Cortex of kidney (tissue), 1 donor: Measurements from ENCODE around the gene AIM2.
"Not testable (repeated sequence)": the region's sequence is repeated elsewhere in the genome, so short reads cannot be mapped to it uniquely, and the experiment has no call there.

Experiments
- DNase-seq: peaks from one replicate; lab custom pipeline; 2025; lab: John Stamatoyannopoulos, UW

Gene AIM2

GRCh38 chr1:159079525-159079924, 3.0 kb upstream of the AIM2 start:
- DNase-seq, result no peak

DNA sequence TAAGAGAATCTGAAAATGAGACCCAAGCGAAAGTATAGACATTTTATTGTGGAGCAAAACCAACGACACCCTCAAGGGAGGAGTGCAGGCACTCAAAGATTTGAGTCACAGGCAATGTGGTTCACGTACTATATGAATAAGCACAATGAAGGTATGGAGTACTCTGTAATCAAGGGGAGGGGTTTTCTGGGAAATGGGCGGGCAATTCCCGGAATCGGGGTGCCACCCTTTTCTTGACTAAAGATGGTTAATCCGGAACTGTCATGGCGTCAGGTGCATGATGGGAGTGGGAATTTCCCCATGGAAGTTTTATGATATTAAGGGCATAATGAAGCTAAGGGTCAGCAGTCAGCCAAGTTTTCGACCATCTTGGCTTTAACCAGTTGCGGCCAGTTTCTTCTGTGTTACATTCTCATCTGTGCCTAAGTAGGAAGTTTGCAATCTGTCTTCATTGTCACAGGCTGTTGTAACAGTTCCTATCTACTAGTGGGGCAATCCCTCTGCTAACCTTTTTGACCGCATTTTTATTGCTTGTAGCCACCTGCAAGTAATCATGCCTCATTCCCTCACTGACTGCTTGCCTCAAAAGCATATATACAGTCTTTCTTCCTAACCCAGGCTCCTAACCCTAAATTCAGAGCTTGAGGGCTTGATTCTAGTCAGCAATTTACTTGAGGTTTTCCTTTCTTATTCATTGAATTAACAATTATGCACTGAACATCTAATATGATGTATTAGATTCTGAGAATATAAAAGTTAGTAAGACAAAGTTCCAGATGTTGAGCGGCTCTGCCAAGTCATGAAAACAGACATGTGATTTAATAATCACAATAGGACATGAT, 775 bp upstream of the AIM2 start:
- no peak for DNase-seq

DNA sequence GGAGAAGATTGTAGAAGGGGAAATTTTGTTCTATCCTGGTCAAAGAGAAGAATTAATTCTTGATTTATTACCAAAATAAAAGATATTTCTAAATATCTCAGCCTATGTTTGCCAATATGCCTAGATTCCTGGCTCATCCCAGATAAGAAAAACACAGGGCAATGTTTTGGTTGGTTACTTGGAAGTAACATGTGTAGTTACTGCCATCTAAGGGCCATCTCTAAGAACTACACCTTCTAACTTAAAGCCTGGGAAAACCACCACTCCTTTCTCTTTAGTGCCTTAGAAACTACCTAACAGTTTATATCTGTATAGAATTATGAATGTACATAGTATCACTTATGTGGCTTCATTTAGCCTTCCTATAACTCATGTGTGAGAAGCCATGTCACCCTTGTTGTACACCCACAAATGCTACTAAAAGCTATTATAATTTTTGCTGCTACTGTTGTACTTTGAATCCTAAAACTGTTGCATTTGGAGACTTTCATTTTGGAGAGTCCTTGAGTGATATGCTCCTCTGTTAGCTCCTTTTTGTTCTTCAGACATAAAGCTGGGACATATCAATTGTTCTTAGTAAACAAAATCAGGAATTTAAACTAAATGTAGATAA, 4.5 kb downstream of the AIM2 start:
- DNase-seq, result no peak

DNA sequence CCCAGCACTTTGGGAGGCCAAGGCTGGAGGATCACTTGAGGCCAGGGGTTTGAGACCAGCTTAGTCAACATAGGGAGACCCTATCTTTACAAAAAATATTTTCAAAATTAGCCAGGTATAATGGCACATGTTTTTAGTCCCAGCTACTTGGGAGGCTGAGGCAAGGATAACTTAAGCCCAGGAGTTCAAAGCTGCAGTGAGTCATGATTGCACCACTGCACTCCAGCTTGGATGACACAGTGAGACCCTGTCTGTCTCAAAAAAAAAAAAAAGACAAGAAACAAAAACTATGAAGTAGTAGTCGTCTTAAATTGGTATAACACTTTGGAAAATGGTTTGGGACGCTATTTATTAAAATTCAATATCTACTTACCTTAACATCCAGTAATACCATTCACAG, 7.7 kb downstream of the AIM2 start:
- no peak for DNase-seq

- no peak for DNase-seq
These were observed 8.6 kb downstream of the AIM2 start for GRCh38 chr1:159067699-159068621.

DNA sequence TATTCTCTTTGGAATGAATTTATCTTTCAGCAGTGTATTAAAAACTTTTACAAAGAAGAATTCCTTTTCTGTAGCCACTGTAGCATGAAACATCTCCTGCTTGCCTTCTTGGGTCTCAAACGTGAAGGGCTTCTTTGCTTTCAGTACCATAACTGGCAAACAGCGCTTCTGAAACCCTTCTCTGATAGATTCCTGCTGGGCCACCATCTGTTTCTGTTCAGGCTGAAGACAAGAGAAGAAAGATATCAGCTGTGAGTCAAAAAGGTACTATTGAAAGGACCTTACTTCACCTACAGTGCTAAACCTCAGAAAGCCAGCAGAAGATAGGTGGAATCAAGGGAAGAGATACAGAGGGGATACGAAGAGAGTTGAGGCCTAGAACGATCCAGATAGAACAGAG, 10.5 kb downstream of the AIM2 start:
- DNase-seq, result no peak

DNA sequence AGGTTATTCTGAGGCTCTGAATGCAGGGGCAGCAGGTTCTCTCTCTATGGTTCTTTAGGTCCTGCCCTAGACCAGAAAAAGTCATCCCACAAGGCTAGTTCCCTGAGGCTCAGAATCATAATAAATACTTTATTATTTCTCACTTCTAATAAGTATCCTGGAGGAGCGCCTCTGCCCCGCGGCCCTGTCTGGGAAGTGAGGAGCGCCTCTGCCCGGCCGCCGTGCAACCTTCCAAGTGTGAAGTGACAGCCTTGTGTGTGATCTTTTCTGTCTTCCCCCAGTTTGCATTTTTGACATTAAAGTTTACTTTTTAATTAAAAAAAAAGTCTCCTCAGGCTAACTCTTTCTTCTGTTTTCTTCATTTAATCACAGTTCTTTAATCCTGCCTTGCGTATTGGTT, 11.5 kb downstream of the AIM2 start:
- no peak for DNase-seq

DNA sequence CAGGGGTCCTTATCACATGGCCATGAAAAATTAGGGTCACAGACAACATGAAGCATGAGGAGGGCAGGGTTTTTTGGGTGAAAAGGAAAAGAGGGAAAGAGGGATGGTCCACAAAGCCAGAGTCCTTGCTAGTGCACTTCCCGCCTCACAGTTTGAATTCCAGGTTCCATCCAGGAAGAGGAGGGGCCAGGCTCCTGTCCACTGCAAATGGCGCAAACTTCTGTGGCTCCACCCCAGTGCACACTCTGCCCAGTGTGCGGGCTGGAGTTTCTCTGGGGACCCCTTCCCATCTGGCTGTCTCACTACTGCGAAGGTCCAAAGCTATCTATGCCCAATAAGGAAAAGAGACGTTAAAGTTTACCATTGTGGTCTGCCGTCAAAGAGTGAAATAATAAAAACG, 17.8 kb downstream of the AIM2 start:
- DNase-seq, result no peak

GRCh38 chr1:159056069-159056698, 20.4 kb downstream of the AIM2 start:
- DNase-seq, result no peak

- no peak for DNase-seq
These were observed 21.4 kb downstream of the AIM2 start for GRCh38 chr1:159055181-159055641.

GRCh38 chr1:159054427-159054826, 22.1 kb downstream of the AIM2 start:
- no peak for DNase-seq

DNA sequence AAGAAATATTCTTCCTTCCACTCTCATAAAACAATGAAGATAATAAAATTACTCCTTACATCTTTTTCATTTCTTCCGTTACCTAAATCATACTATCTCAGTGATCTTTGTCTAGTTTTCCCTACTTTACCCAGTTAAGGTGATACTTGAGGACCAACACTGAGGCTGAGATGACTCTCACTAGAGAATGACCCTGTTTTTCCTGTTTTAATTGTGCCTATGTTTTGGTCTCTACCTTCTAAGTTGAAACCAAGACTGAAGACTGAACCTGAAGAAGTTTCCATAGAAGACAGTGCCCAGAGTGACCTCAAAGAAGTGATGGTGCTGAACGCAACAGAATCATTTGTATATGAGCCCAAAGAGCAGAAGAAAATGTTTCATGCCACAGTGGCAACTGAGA, 25.1 kb downstream of the AIM2 start:
- DNase-seq, result no peak

GRCh38 chr1:159046486-159046885, 30.1 kb downstream of the AIM2 start:
- DNase-seq, result not testable (repeated sequence)

GRCh38 chr1:159040893-159041724, 35.5 kb downstream of the AIM2 start:
- DNase-seq, result no peak

DNA sequence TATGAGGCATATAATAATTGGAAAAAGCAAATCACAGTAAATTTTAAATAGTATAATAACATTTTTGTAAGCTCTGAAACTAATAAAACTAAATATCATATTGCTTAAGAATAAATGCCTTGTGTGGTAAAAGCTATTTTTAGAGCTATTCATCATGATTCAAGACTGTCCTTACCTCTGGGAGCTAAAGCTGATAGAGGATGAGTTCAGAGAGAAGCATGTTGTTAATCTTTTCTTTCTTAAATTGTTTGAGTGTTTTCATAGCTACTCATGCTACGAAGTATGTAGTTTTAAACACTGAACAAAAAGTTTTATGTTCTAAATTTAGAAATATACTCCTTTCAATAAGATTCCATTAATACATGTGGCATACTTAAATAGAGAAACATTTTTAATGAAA, 36.4 kb downstream of the AIM2 start:
- no peak for DNase-seq

GRCh38 chr1:159030877-159031447, 45.6 kb downstream of the AIM2 start:
- DNase-seq, result no peak

- DNase-seq, result no peak
These were observed 46.3 kb downstream of the AIM2 start for GRCh38 chr1:159030311-159030710.

GRCh38 chr1:159026841-159027240, 49.7 kb downstream of the AIM2 start:
- DNase-seq, result not testable (repeated sequence)

DNA sequence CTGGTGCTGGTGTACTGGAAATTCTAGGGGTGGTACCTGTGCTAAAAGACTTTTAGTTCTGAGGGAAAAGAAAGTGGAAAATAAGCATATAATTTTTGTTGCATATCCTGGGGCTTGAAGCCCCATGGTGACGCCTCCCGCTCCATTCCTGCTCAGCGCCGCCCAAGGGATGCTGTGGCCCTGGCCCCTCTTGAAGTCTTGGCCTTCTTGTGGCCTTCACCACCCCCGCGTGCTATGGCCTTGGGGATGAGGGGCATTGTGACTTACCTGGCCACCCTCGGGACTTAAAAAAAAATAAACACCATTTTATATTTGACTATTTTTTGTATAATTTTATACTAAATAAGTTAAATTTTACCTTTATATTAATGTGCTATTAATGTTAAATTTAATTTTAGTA, 51.5 kb downstream of the AIM2 start:
- DNase-seq, result no peak

GRCh38 chr1:159023723-159024122, 52.8 kb downstream of the AIM2 start:
- DNase-seq, result no peak

- DNase-seq, result no peak
These were observed 61.1 kb downstream of the AIM2 start for GRCh38 chr1:159015440-159015909.
